Esophagus (tissue), 2 donors: Measurements from ENCODE around the gene SORCS2. TPM values are rescaled to one million over a fixed set of nuclear protein-coding genes. Genes with fewer than 3 reads are reported as not detected.

Experiments
- H3K27ac ChIP-seq, 2 donors: one replicate each; pipeline ENCODE4 v1.5.1; 2013; ENCODE audit warnings: low read depth in 2 of 2, mild to moderate bottlenecking in 2 of 2, inconsistent platforms in 1 of 2, low read length in 1 of 2, moderate library complexity in 1 of 2
- H3K27me3 ChIP-seq, 2 donors: one replicate each; pipeline ENCODE4 v1.6.1; 2013; ENCODE audit warnings: low read length in 2 of 2, control low read depth in 1 of 2, mild to moderate bottlenecking in 1 of 2; ENCODE audit not compliant: insufficient read depth in 2 of 2, control insufficient read depth in 1 of 2
- H3K36me3 ChIP-seq, 2 donors: one replicate each; pipeline ENCODE4 v1.6.1; 2013; ENCODE audit warnings: low read length in 1 of 2; ENCODE audit not compliant: control insufficient read depth in 2 of 2, insufficient read depth in 2 of 2
- H3K4me1 ChIP-seq, 2 donors: one replicate each; pipeline ENCODE4 v1.6.1; 2013; ENCODE audit warnings: low read length in 1 of 2; ENCODE audit not compliant: control insufficient read depth in 2 of 2, insufficient read depth in 2 of 2
- H3K4me3 ChIP-seq, 2 donors: one replicate each; pipeline ENCODE4 v1.5.1; 2013; ENCODE audit warnings: low read length in 2 of 2, mild to moderate bottlenecking in 2 of 2, low read depth in 1 of 2, moderate library complexity in 1 of 2
- H3K9me3 ChIP-seq, 2 donors: one replicate each; pipeline ENCODE4 v1.6.1; 2013; ENCODE audit warnings: mild to moderate bottlenecking in 2 of 2, low read depth in 1 of 2, low read length in 1 of 2, moderate library complexity in 1 of 2; ENCODE audit not compliant: control insufficient read depth in 2 of 2, insufficient read depth in 1 of 2
- WGBS, 2 donors: extraction: QIAGEN DNeasy Blood & Tissue Kit; methylation state at CpG; one replicate each; pipeline ENCODE4 v1.1.7; 2013; 5-methylcytosine and 5-hydroxymethylcytosine counted together
- polyA plus RNA-seq, 2 donors: library from polyadenylated mRNA; stranded (reverse); fragments of 200-250 nt; gene quantifications; one replicate each; pipeline ENCODE4 v1.2.3, GENCODE V29; 2013
- donor health status: healthy with polysubstance abuse.
- donor health status: Bipolar disorder and iron deficiency.

SORCS2 gene
- polyA plus RNA-seq, 2 donors = 1.1 to 1.2 TPM

GRCh38 chr4:7430368-7430964, 238.1 kb downstream of the SORCS2 start:
- Histone ChIP-seq H3K27me3 (no peaks in the 10 kb centered on the region), H3K36me3 (no peaks in the 10 kb centered on the region), H3K9me3 (no peaks in the 10 kb centered on the region), H3K4me3 (no peak overlapping the region), H3K4me1 (peaks cover 5 to 11% of the 10 kb centered on the region in 2 donors), H3K27ac (no peak overlapping the region)
- 39 to 55% methylated on average over 14 to 16 of the region's 16 CpGs for WGBS, 2 donors

GRCh38 chr4:7430965-7431695, 238.8 kb downstream of the SORCS2 start:
- no peaks in the 10 kb centered on the region for H3K36me3 ChIP-seq
- no peaks in the 10 kb centered on the region for H3K9me3 ChIP-seq
- H3K27ac ChIP-seq = no peak overlapping the region
- H3K4me3 ChIP-seq = no peak overlapping the region
- 75 to 79% methylated on average over 17 of the region's 17 CpGs for WGBS, 2 donors
- H3K4me1 ChIP-seq = peaks cover 5 to 11% of the 10 kb centered on the region in 2 donors
- no peaks in the 10 kb centered on the region for H3K27me3 ChIP-seq

- H3K27me3 ChIP-seq = no peaks in the 10 kb centered on the region
- H3K4me3 ChIP-seq = no peak overlapping the region
- WGBS, 2 donors = 73 to 78% methylated on average over 27 of the region's 27 CpGs
- H3K36me3 ChIP-seq = no peaks in the 10 kb centered on the region
- H3K27ac ChIP-seq = no peak overlapping the region
- peaks cover 5 to 11% of the 10 kb centered on the region in 2 donors for H3K4me1 ChIP-seq
- no peaks in the 10 kb centered on the region for H3K9me3 ChIP-seq
Measured at GRCh38 chr4:7431696-7432530, 239.6 kb downstream of the SORCS2 start.

GRCh38 chr4:7432531-7433375, 240.4 kb downstream of the SORCS2 start:
- Histone ChIP-seq H3K4me1 (peaks cover 5 to 11% of the 10 kb centered on the region in 2 donors), H3K36me3 (no peaks in the 10 kb centered on the region), H3K27ac (no peak overlapping the region), H3K4me3 (no peak overlapping the region), H3K27me3 (no peaks in the 10 kb centered on the region), H3K9me3 (no peaks in the 10 kb centered on the region)
- 89 to 92% methylated on average over 23 of the region's 23 CpGs for WGBS, 2 donors

GRCh38 chr4:7433376-7434140, 241.2 kb downstream of the SORCS2 start:
- Histone ChIP-seq H3K9me3 (no peaks in the 10 kb centered on the region), H3K27ac (no peak overlapping the region), H3K36me3 (no peaks in the 10 kb centered on the region), H3K4me1 (peaks cover 5 to 11% of the 10 kb centered on the region in 2 donors), H3K27me3 (no peaks in the 10 kb centered on the region), H3K4me3 (no peak overlapping the region)
- 84 to 87% methylated on average over 28 of the region's 28 CpGs for WGBS, 2 donors

GRCh38 chr4:7434141-7434765, 241.9 kb downstream of the SORCS2 start:
- Histone ChIP-seq H3K4me3 (no peak overlapping the region), H3K36me3 (no peaks in the 10 kb centered on the region), H3K27ac (no peak overlapping the region), H3K9me3 (no peaks in the 10 kb centered on the region), H3K27me3 (no peaks in the 10 kb centered on the region), H3K4me1 (peaks cover 5 to 11% of the 10 kb centered on the region in 2 donors)
- 74 to 75% methylated on average over 26 of the region's 26 CpGs for WGBS, 2 donors

GRCh38 chr4:7434766-7435150, 242.4 kb downstream of the SORCS2 start, which contains the start of gene PSAPL1:
TSS of gene PSAPL1 (minus strand) at chr4:7434930. CDS start at chr4:7434879, 51 bp downstream.
- no peak within 1 kb of the TSS for H3K27ac ChIP-seq
- H3K4me1 ChIP-seq = peaks cover 5 to 11% of the 10 kb centered on the region in 2 donors
- WGBS, 2 donors = 17 to 20% methylated on average over 7 of the region's 7 CpGs
- H3K36me3 ChIP-seq = no peaks in the 10 kb centered on the region
- peaks cover 0 to 5% of the 10 kb centered on the region in 2 donors for H3K9me3 ChIP-seq
- peaks cover 0 to 3% of the 10 kb centered on the region in 2 donors for H3K27me3 ChIP-seq
- no peak within 1 kb of the TSS for H3K4me3 ChIP-seq

- H3K4me3 ChIP-seq = no peak overlapping the region
- H3K9me3 ChIP-seq = peaks cover 0 to 5% of the 10 kb centered on the region in 2 donors
- peaks cover 5 to 11% of the 10 kb centered on the region in 2 donors for H3K4me1 ChIP-seq
- WGBS, 2 donors = 67 to 83% methylated on average over 11 of the region's 11 CpGs
- H3K27me3 ChIP-seq = peaks cover 0 to 3% of the 10 kb centered on the region in 2 donors
- H3K27ac ChIP-seq = no peak overlapping the region
- H3K36me3 ChIP-seq = no peaks in the 10 kb centered on the region
Measured at GRCh38 chr4:7435471-7436061, 243.2 kb downstream of the SORCS2 start.
